Measurements from ENCODE around the gene GJA10. TPM values are rescaled to one million over a fixed set of nuclear protein-coding genes. Genes with fewer than 3 reads are reported as not detected.

The GJA10 gene
- total RNA-seq, 2 experiments from 2014 or later: 0.35 to 1.3 TPM

DNA sequence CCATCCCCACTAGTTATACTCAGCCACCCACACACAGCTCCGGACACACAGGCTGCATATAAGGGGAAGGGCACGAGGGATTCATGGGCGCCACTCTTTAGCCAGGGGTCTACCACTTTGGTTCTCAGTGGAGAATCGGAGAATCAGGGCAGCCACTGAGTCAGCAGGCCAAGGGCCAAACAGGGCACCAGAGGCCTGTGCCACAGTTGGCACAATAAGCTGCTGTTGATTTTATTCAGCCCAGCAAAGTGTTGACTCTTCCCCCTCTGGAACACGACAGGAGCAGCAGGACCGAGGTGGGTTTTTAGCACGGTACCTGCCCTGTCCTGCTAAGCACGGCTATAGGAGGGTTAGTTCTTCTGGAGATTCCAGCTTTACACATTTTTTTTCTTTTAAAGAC is 48.3 kb downstream of the GJA10 start:
- ATAC-seq: no peak
- peaks cover 42% of the 10 kb centered on the region for H3K4me1 Mint-ChIP-seq
- H3K27me3 Mint-ChIP-seq: no peaks in the 10 kb centered on the region
- H3K27ac Mint-ChIP-seq: no peak overlapping the region
- H3K9me3 Mint-ChIP-seq (ENCODE audit: low read depth): no peaks in the 10 kb centered on the region
- no peak overlapping the region for H3K4me3 Mint-ChIP-seq
- peaks cover 10% of the 10 kb centered on the region for H3K36me3 Mint-ChIP-seq
- CTCF ChIA-PET: interaction anchor here (1.2 to 6.3 kb wide), 5 partner anchors 10 to 570 kb away, joined by 3 to 153 read pairs (median 5); no protein-coding TSS in a partner anchor
- DNase-seq: no peak

DNA sequence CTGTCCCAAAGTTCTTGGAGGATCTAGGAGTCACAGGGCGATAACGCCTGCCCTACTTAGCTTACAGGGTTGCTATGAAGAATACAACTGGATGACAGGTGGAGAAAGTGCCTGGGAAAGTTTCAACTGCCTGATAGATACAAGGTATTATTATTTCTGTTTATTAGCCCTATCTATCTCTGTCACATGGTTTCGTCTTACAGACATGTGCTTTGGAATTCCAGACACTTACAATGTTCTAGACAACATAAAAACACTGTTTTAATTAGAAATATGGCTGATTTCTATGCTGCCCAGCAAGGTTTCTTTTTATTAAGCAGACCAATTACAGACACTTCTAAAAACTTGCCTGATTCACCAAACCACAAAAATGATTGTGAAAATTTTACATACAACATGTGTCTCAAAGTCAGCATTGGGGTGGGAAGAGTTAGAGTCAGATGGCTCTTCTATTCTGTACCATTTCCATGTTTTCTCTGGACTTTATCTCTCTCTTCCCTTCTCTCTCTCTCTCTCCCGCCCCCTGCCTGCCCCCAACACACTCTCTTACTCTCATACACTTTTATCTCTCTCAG is 50.0 kb downstream of the GJA10 start:
- no peaks in the 10 kb centered on the region for H3K27me3 Mint-ChIP-seq
- H3K4me1 Mint-ChIP-seq: peaks cover 41% of the 10 kb centered on the region
- CTCF ChIA-PET: interaction anchor here (0.5 to 6.3 kb wide), 7 partner anchors 9 to 536 kb away, joined by 3 to 153 read pairs (median 5); no protein-coding TSS in a partner anchor
- DNase-seq (no peak), ATAC-seq (no peak)
- no peak overlapping the region for H3K4me3 Mint-ChIP-seq
- peaks cover 10% of the 10 kb centered on the region for H3K36me3 Mint-ChIP-seq
- H3K27ac Mint-ChIP-seq: no peak overlapping the region
- H3K9me3 Mint-ChIP-seq (ENCODE audit: low read depth): no peaks in the 10 kb centered on the region

DNA sequence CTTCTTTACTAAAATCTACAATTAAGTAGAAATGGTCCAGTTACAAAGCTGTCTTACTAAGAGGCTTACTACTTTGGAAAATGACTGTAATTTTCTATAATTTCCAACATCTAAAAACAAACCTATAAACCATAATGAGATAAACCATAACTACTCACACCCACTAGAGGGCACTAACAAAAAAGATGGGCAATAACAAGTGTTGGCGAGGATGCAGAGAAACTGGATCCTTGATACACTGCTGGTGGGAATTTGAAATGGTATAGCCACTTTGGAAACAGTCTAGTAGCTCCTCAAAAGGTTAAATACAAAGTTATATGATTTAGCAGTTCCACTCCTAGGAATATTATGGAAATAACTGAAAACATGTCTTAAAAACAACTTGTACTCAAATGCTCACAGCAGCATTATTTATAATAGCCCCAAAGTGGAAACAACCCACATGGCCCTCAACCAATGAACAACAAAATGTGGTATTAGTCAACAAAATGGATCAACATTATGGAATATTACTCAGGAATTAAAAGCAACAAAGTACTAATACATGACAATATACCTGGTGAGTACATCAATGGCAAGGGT is 50.6 kb downstream of the GJA10 start:
- Mint-ChIP-seq H3K9me3 (ENCODE audit: low read depth) (no peaks in the 10 kb centered on the region), H3K27me3 (no peaks in the 10 kb centered on the region), H3K27ac (no peak overlapping the region), H3K4me1 (peaks cover 42% of the 10 kb centered on the region), H3K36me3 (peaks cover 14% of the 10 kb centered on the region), H3K4me3 (no peak overlapping the region)
- DNase-seq (no peak), ATAC-seq (no peak)
- CTCF ChIA-PET: interaction anchor here (0.9 to 6.3 kb wide), 4 partner anchors 22 to 563 kb away, joined by 3 to 153 read pairs (median 4); no protein-coding TSS in a partner anchor

Other genes with a start within 250 kb of the GJA10 start
- 10 to 100 TPM; 54.7 to 56.2 TPM for gene MDN1, start 74.7 kb upstream of the GJA10 start, total RNA-seq
- 10 to 100 TPM; 34.7 to 40.8 TPM for gene CASP8AP2, start 64.6 kb upstream of the GJA10 start, total RNA-seq

Data from activated CD8-positive, alpha-beta memory T cell treated with anti-CD3 and anti-CD28 coated beads, Interleukin-2, amount 10 ng/mL, durations not matched to agents 7 days and 5 days (primary cell).